Stimulated activated CD4-positive, alpha-beta T cell treated with anti-CD3 and anti-CD28 coated beads, Interleukin-4, amount 100 ng/mL, for 4 hours (primary cell): ENCODE measurements around the gene GALNS.
A peak's percentile ranks its signal among the peaks of the same experiment; 100 is the strongest.

Experiments used
- DNase-seq, 2 experiments: peaks; one replicate each; pipeline ENCODE4 v3.0.0-alpha.2; 2020

Gene GALNS

DNA sequence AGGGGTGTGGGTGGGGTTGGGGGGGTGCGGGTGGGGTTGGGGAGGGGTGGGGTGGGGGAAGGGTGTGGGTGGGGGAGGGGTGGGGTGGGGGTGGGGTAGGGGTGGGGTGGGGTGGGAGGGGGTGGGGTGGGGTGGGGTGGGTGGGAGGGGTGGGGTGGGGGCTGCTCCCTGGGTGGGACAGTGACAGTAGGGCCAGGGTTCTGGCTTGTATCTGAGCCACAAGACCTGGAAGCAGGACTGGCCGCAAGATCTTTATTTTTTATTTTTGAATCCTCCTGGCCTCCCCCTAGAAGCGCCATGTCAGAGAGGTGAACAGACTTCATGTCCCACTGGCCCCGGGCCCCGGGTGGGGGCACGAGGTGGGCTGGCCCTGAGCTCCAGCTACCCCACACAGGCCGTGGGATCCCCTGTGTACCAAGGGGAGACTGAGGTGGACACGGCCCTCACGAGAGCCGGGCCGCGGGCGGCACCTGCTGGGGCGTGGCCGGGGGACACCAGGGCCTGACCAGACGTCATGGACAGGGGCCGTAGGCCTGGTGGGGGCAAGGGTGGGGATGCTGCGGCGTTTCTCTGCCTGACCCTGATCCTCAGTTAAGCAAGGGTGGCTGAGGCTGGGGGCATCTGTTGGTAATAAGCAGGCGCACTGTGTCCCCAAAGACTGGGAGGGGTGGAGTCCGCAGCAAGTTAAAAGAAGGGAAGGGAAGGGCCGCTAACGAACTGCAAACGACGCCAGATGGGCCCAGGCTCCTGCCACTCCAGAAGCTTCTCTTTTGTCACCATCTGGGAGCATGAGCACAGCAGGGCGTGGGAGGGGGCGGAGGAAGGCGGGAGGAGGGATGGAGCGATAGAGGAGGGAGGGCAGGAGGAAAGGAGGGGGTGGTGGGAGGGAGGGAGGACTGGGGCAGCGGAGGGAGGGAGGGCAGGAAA, 32.0 kb upstream of the GALNS start:
- no peak for DNase-seq

- DNase-seq: no peak
These were observed 31.3 kb upstream of the GALNS start for GRCh38 chr16:88888057-88888456.

DNA sequence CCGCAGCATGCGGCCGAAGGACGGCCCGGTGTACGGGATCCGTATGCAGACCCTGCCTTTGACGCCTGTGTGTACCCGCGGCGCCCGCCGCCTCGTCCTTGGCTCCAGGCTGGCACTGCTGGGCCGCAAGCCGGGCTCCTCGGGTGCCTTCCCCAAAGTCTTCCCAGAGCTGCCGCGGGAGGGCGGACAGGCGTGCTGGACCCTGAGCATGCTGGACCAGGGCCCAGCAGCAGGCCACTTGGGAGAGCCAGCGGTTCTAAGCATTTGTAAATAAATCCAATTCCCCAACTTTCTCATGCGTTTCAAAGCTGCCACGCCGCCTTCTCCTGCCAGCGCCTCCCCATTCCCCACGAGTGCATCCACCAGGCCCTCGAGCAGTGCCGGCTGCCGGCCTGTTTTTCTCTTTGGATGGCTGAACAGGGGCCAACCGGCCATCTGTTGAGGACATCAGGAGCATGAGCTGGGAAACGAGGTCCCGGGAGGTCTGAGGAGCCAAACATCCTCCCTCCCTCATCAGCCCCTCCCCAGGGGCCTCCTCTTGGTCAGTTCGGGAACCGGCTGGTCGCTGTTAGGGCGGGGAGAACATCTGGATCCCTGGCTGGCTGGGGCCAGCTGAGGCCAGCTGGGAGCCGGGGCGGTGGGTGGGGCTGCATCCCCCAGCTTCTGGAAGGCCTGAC, 30.2 kb upstream of the GALNS start:
- DNase-seq: no peak

GRCh38 chr16:88886420-88886844, 29.7 kb upstream of the GALNS start:
- DNase-seq: no peak

DNA sequence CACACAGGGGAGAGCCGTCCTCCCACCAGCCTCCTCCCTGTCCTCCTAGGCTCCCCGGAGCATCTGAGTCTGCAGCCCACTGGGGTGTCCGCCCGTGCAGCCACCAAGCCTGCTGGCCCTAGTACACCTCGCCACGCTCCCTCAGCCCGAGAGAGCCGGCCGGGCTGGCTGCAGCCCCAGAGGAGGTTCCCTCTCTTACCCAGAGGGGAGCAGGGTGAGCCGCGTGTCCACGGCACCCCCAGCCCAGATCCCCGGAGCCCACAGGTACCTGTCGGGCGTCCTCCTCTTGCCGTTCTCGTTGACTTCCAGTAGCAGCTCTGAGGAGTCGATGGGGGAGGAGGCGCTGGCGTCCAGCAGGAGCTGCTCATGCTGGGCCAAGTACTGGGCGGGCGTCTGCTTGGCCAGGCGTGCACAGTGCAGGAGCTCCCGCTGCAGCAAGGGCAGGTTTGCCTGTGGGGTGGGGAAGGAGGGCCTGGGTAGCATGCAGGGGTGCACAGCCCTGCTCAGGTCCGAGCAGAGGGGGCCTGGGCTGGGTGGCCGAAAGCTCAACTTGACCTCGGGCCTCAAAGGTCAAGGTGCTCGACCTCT, 29.0 kb upstream of the GALNS start:
- DNase-seq: no peak

DNA sequence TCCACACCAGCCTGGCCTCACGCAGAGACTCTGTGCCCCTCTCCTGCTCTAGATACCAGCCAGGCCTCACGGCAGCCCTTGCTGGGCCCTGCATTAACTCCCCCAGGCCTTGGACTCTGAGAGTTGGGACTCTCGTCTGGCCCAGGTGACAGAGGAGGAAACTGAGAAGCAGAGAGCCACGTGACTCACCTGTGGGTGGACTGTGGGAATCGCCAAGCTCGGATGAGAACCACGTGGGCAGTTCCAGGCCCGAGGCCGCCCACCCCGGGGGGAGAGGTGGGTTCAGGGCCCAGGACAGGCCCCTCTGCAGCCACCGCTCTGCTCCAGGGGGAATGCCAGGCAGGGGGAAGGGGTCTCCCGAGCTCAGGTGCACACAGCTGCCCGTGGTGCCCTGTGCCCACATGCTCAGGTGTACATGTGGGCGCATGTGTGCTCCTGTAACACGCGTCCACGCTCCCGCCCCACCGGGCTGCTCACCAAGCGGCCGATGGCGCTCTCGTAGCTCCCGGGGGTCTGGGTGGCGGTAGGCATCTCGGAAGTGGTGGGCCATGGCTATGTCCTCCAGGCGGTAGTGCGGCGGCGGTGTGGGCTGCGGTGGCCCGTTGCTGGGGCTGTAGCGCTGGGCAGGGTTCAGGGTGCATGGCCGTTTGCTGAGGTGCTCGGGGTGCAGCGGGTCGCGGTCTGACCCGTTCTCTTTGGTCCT, 28.0 kb upstream of the GALNS start:
- no peak for DNase-seq

- no peak for DNase-seq
These were observed 27.2 kb upstream of the GALNS start for GRCh38 chr16:88883946-88884345.

GRCh38 chr16:88883117-88883895, 26.6 kb upstream of the GALNS start:
- no peak for DNase-seq

- peak in 1 of 2 experiments; percentile 44 for DNase-seq
These were observed 25.7 kb upstream of the GALNS start for GRCh38 chr16:88882358-88883030.

DNA sequence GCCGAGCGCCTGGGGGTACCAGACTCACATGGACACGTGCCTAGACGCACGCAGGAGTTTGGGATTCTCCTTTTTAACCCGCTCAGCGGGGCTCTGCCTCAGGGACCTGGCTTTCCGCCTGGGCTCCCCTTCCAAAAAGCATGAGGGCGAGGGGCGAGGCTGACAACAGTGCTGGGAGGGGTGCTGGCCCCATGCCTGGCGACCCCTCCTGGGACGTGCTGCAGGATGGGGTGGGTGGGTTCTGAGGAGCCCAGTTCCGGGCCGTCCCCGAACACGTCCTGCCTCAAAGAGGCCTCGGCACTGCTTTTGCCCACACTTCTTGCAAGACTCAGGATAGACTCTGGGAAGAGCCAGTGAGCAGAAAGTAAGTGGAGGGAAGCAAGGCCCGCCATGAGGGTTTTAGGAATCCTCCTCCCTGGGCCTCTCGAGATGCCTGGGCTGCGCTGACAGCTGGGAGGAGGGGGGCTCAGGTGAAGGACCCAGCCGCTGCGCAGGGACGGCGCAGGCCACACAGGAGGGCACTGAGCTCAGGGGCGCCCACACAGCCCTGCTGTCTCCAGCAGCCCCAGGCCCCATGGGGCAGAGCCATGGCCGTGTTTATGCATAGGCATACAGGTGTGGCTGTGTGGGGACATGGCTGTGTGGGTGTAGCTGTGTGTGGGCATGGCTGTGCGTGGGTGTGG, 25.1 kb upstream of the GALNS start:
- DNase-seq: no peak

GRCh38 chr16:88881007-88881615, 24.4 kb upstream of the GALNS start:
- DNase-seq: no peak

GRCh38 chr16:88880226-88881006, 23.7 kb upstream of the GALNS start:
- DNase-seq: no peak

DNA sequence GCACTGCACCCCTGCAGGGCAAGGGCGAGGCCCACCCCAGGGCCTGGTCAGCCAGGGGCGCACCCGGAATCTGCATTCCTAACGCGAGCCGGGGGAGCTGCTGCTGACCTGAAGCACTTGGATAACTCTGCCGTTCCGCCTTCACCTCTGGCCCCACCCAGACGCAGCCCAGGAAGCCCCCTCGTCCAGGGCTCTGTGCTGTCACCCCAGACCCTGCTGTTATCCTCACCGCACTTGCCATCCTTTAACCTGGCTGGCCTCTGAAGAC, 23.0 kb upstream of the GALNS start:
- DNase-seq: no peak

DNA sequence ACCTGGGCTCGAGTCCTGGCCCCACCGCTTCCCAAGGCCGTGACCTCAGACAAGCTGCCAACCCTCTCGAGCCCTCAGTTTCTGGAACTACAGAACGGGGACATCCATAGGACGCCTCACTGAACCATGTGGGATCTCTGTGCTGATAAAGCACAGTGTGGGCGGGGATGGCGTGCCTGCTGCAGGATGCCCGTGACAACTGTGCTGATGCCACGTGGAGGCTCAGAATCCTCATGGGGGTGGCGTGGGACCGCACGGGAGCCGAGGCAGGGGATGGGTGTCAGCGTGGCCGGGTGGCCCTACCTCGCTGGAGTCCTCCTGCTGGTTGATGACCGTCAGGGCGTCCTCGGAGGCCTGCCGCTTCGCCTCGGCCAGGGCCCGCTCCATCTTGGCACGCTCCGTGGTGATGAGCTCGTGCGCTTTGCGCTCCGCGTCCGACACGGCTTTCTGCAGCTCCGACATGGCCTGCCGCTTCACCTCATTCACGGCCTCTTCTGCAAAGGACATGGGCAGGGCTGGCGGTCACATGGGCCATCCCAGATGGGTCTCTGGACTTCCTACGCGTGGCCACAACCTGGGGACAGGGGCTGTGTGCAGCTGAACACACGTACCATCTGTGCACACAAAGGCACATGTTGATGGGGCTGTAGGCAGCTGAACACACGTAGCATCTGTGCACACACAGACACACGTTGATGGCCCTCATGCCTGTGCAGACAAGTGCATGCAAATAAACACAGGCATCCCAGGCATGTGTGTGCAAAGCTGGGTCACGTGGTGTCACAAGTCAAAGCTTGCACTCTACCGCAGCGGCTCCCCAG, 22.4 kb upstream of the GALNS start:
- DNase-seq: no peak

DNA sequence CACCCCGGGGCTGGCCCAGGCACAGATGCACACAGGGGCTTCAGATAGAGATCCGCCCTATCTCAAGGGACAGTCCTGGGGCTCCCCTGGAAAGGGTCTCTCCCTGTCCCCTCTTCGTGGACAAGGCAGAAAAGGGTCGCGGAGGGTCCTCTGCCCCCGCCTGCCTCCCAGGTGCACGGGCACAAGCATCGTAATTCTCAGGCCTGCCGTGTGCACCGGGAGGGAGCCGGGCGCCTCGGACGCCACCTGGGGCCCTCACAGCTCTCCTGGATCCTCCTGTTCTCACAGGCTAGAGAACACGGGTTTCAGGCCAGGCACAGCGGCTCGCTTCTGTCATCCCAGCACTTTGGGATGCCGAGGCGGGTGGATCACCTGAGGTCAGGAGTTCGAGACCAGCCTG, 21.6 kb upstream of the GALNS start:
- DNase-seq: no peak

DNA sequence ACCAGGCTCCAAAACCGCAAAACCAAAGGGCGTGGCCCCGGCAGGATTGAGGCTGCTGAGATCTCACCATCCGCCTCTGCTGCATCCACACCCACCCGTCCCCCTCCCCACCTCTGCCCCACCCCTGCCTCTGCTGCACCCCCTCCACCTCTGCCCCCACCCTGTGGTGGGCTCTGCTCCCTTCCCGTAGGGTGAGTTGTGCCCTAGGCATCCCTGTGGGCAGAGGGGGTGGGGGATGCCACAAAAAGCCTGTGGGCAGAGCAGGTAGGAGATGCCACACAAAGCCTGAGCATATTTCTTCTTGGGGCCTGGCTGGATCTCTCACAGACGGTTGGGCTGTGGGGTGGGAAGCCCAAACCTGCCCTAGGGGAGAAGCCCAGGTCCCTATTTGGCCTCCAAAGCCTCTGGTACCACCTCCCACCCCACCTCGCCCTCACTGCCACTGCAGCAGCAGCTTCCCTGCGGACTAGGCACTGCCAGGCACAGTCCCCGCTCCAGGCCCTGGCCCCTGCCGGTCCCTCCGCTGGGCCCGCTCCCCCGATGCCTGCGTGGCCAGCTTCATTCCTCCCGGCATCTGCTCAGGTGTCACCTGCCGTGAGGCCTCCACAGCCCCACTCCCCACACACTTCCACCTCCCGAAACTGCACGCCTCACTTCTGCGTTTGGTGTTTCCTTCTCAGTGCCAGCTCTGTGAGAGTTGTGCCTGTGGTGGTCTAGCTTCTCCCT, 21.0 kb upstream of the GALNS start:
- DNase-seq: no peak

DNA sequence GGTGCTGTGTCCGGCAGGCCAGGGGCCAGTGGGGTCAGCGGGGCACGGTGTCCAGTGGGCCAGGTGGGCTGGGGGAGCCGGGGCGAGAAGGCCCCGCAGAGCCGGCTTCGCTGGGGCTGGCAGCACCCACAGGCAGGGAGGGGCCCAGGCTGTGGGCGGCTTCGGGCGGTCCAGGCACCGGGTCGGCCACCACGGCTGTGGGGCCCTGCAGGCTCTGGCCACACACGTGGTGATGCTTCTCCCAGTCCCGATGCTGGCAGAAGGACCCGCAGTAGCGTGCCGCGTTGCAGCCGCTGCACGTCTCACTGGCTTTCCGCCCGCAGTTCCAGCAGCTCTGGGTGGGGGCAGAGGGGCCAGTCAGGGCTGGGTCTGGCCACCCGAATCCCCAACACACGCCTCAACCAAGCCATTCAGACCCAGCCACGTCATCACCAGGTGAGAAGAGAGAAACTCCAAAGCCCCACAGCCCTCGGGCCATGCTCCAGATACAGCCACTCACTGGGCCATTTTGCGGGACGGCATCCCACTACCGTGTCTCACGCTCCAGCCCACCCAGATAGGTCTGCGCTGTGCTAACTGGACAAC, 20.3 kb upstream of the GALNS start:
- DNase-seq: no peak

GRCh38 chr16:88875703-88876234, 19.0 kb upstream of the GALNS start:
- no peak for DNase-seq
